Measurements from ENCODE around the gene TMEM98.
"Not testable (repeated sequence)": the region's sequence is repeated elsewhere in the genome, so short reads cannot be mapped to it uniquely, and the experiment has no call there.

Gene TMEM98

GRCh38 chr17:32943647-32944191, 15.8 kb downstream of the TMEM98 start:
- DNase-seq (ENCODE audit: low read depth) = no peak

DNA sequence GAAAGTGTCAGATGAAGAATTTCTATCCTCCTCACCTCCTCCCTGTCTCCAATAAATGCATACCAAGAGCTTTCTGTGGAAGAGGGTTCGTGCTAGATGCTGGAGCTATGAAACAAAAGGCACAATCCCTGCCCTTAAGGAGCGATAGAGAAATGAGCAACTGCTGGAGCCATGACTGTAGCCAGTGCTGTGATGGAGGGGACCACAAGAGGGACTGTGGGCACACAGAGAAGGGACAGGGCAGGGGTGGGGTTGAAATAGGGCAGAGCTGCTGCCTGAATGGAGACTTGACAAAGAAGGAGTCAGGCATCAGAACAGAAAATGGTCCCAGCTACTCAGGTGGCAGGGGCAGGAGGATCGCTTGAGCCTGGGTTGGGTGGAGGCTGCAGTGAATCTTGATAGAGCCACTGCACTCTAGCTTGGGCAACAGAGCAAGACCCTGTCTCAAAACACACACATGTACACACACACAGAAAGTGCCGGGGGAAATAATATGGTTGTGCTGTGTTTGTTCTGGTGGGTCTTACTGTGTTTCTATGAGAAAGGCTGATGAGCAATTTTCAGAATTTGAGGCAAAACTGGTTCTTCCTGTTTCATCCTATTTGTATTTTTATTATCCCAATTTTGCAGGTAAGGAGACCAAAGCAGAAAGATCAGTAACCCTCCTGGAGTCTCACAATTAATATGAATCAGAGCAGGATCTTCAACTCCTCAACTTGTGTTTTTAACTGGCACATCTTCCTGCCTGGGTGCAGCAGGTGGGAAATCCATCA, 16.5 kb downstream of the TMEM98 start:
- no peak for DNase-seq (ENCODE audit: low read depth)

DNA sequence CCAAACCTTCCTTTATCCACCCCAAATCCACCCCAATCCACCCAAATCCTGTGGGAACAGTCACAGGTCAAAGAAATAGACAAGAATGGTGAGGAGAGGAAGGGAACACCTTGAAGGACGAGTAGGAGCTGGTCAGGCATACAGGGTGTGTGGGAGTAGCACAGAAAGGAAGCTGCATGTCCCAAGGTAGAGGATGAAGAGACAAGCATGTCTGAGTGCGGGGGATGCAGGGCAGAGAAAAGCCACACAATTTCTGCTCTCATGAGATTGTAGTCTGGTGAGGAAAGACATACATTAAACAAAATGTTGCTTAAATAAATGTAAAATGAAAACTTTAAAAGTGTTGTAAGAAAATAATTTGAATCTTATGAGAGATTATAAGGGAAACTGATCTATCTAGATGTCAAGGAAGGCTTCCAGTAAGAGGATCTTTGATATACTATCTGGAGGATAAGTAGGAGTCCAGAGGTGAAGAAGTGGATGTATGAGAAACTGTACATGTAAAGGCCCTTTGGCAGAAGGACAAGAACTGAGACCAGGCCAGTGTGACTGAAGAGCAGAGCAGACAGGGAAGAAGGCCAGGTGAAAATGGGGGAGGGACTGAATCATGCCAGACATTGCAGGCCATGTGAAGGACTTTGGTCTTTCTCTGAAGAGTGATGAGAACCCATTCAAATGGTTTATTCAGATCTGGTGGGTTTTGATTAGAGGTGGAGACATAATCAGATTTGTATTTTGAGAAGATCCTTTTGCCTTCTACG, 18.6 kb downstream of the TMEM98 start:
- no peak for DNase-seq (ENCODE audit: low read depth)

DNA sequence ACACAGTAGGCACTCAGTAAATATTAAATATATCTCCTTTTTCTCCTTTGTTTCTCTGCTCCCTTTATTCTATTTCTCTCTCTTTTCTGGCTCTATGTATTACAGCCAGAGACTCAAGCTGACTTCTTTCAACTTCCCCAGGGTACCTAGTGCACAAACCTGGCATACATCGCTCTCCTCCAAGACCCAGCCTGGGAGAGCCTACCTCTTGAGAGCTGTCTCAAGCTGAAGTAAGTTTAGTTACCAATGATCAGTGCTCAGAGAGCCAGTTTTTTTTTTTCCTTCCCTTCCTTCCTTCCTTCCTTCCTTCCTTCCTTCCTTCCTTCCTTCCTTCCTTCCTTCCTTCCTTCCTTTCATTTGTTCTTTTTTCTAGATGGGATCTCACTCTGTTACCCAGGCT, 19.8 kb downstream of the TMEM98 start:
- no peak for DNase-seq (ENCODE audit: low read depth)

- no peak for DNase-seq (ENCODE audit: low read depth)
These were observed 21.2 kb downstream of the TMEM98 start for GRCh38 chr17:32949181-32949580.

DNA sequence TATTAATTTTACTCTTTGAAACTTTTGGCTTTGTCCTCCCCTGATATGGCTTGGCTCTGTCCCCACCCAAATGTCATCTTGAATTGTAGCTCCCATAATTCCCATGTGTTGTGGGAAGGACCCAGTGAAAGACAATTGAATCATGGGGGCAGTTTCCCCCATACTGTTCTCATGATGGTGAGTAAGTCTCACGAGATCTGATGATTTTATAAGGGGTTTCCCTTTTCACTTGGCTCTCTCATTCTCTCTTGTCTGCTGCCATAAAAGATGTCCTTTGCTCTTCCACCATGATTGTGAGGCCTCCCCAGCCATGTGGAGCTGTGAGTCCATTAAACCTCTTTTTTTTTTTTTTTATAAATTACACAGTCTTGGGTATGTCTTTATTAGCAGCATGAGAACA, 24.5 kb downstream of the TMEM98 start:
- DNase-seq (ENCODE audit: low read depth) = not testable (repeated sequence)

- DNase-seq (ENCODE audit: low read depth) = no peak
These were observed 25.1 kb downstream of the TMEM98 start for GRCh38 chr17:32953045-32953444.

DNA sequence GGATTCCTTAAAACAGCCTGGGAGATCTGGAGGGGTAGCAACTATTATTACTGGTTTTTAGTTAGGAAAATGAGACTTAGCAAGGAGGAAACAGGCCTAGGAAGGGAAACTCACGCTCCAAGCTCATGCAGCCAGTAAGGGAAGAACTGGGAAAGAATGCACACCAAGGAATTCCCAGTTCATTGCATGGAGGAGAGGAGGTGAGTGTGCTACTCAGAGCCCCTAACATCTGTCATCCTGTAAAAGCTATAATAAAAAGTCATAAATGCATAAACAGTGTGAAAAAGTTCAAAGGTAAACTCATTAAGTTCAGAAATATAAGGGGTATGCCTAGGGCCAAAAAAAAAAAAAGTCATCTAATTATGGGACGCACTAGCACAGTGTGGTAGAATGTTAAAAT, 25.9 kb downstream of the TMEM98 start:
- no peak for DNase-seq (ENCODE audit: low read depth)

- no peak for DNase-seq (ENCODE audit: low read depth)
These were observed 26.5 kb downstream of the TMEM98 start for GRCh38 chr17:32954477-32954876.

DNA sequence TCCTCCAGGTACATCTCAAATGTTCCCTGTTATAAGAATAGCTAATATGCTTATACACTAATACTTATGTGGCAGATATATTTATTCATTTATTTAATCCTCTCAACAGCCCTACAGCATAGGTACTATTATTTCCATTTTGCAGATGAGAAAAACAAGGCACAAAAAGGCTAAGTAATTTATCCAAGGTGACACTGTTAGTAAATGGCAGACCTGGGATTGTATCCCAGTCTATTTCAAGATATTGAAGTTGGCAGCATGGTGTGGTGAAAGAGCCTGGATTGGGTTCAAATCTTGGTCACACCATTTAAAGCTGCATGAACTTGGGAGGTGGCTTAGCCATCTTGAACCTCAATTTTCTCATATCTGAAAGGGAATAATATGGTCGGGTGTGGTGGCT, 27.2 kb downstream of the TMEM98 start:
- DNase-seq (ENCODE audit: low read depth) = no peak

- no peak for DNase-seq (ENCODE audit: low read depth)
These were observed 28.5 kb downstream of the TMEM98 start for GRCh38 chr17:32956240-32956970.

- no peak for DNase-seq (ENCODE audit: low read depth)
These were observed 30.5 kb downstream of the TMEM98 start for GRCh38 chr17:32958418-32958817.

DNA sequence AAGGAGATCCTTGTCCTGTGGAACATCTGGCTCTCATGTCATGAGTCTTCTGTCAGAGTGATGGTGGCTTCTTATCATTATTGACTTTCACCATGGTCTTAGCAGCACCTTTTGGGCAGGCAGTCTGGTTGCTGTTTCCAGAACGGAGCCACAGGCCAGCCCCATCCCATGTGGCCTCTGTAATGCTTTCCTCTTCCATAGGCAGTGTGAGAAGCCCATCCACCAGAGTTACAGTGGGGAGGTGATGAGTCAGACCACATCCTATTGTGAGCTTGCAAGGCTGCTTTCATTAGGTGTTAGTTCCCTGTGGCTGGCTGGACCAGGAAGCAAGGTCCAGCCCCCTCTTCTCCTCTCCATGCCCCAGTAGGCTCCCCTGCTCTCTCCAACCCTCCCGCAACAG, 32.9 kb downstream of the TMEM98 start:
- peak; percentile 21 for DNase-seq (ENCODE audit: low read depth)

DNA sequence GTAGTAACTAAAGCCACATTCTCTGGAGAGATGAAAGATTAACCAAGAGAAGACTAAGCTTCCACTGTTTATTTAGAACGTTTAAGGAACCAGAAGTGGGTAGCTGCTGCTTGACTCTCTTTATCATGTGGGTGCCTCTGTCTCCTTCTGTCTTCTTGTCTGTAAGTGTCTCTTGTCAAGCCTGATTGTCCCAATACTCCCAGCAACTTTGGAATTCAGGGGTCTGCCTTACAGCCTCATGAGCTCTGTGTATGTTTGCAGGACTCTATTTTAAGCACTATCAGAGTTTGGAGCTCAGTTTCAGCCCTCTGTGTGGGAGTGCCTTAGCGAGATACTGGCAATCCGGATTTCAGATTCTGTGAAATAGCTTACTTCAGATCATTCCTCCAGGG, 34.4 kb downstream of the TMEM98 start:
- DNase-seq (ENCODE audit: low read depth) = no peak

- DNase-seq (ENCODE audit: low read depth) = no peak
These were observed 36.6 kb downstream of the TMEM98 start for GRCh38 chr17:32964541-32964940.

- not testable (repeated sequence) for DNase-seq (ENCODE audit: low read depth)
These were observed 41.3 kb downstream of the TMEM98 start for GRCh38 chr17:32969231-32969630.

GRCh38 chr17:32970281-32970680, 42.3 kb downstream of the TMEM98 start:
- no peak for DNase-seq (ENCODE audit: low read depth)

DNA sequence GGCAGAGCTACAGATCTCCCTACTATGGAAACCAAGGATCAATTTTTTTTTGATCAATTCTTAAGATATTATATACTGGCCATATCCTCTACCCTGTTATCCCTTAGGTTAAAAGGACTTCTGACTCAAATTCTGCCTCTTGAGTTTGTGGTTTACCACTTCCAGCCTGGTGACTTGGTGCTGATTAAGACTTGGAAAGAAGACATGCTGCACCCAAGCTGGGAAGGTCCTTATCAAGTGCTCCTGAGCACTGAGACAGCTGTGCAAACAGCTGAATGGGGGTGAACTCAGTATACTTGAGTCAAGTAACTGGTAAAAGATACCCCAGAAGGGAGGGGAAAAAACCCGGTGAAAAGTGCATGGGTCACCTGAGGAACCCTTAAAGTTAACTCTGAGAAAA, 43.2 kb downstream of the TMEM98 start:
- DNase-seq (ENCODE audit: low read depth) = peak; percentile 24

- no peak for DNase-seq (ENCODE audit: low read depth)
These were observed 48.2 kb downstream of the TMEM98 start for GRCh38 chr17:32976131-32976530.

DNA sequence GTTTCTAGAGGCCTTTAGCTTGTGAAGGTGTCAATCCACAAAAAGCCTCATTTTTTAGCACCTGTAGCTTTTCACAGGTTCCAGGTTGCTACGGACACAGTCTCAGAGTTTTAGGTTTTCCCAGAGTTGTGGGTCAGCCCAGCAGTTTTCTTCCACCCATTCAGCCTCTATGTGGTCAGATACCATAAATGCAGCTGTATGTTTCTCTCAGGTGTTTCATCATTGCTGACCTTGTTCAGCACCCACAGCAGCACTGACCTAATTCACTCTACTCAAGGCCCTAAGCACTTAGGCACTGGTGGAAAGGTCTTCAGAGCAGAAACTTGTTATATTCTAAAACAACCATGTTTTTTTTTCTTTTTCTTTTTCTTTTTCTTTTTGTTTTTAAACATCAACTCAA, 48.7 kb downstream of the TMEM98 start:
- DNase-seq (ENCODE audit: low read depth) = no peak

GRCh38 chr17:32980230-32980629, 52.3 kb downstream of the TMEM98 start:
- DNase-seq (ENCODE audit: low read depth) = no peak

DNA sequence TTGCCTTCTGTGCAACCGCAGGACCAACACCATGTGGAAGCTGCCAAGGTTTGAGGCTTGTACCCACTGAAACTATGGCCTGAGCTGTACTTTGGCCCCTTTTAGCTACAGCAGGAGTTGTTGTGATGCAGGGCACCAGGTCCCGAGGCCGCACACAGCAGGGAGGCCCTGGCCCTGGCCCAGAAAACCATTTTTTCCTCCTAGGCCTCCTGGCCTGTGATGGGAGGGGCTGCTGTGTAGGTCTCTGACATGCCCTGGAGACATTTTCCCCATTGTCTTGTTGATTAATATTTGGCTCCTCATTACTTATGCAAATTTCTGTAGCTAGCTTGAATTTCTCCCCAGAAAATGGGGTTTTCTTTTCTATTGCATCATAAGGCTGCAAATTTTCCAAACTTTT, 53.7 kb downstream of the TMEM98 start:
- DNase-seq (ENCODE audit: low read depth) = not testable (repeated sequence)

Measured in ELR (cell line).